Measurements from ENCODE around the gene PIK3C2G. TPM values are rescaled to one million over a fixed set of nuclear protein-coding genes. Genes with fewer than 3 reads are reported as not detected.

Gene PIK3C2G
- total and polyA plus RNA-seq, 8 donors: 0.60 to 3.2 (median 1.5) TPM

DNA sequence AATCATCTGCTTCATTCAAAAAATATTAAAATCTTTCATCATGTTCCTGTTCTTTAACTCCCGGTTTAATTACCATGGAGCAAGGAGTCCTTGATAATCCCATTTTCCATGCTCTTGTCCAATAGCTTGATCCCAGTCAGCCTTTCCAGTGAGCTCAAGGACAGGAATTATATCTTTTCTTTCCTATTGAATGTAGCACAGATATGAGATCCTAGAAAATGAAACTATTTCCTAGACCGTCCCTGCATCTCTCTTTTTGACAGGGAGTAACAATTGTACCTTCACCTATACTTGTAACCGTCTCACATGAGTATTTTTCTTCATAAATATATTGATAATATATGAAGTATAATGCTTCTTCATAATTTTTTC is 35.6 kb downstream of the PIK3C2G start:
- no peak for DNase-seq
- no peak overlapping the region for H3K27ac ChIP-seq
- WGBS, 2 donors: 42 to 73% methylated on average over 3 of the region's 3 CpGs

GRCh38 chr12:18297902-18298301 is 36.6 kb downstream of the PIK3C2G start:
- peaks cover 0 to 3% (median 0%) of the 10 kb centered on the region in 3 donors for H3K4me1 ChIP-seq
- no peak for FAIRE-seq
- DNase-seq: no peak

More for the DNA sequence above, 35.6 kb downstream of the PIK3C2G start:
- intact Hi-C loops (cut with DNase I): no loop called here
- H3K27me3 ChIP-seq: no peaks in the 10 kb centered on the region
- ATAC-seq (peak in 2 of 4 donors; percentile 31 to 32), FAIRE-seq (peak; percentile 43)
- peaks cover 0 to 3% (median 0%) of the 10 kb centered on the region in 3 donors for H3K4me1 ChIP-seq
- TF ChIP-seq CTCF (IDR thresholded peaks at IDR 0.05): no peak
- no peak overlapping the region for H3K4me3 ChIP-seq
- no peaks in the 10 kb centered on the region for H3K9me3 ChIP-seq
- H3K36me3 ChIP-seq: no peaks in the 10 kb centered on the region

DNA sequence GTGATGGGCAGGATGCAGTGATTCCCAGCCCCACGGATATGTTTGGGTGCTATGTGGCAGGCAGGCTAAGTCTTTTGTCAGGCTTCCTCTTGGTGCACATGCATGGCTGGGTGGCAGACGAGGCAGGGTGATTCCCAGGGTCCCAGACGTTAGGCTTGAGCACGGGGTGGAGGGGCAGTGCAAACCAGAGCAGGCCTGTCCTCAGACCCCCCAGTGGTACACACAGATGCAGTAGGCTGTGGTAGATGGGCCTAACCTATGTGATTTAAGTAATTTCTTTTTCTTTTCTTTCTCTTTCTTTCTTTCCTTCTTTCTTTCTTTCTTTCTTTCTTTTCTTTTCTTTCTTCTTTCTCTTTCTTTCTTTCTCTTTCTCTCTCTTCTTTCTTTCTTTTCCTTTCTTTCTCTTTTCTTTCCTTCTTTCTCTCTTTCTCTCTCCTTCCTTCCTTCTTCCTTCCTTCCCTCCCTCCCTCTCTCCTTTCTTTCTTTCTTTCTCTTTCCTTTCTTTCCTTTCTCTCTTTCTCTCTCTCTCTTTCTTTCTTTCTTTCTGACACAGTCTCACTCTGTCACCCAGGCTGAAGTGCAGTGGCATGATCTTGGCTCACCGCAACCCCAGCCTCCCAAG is 41.6 kb downstream of the PIK3C2G start:
- intact Hi-C loops (cut with DNase I): no loop called here
- ATAC-seq (no peak), FAIRE-seq (no peak), DNase-seq (no peak)
- Histone ChIP-seq H3K4me3 (no peak overlapping the region), H3K4me1 (no peaks in the 10 kb centered on the region), H3K36me3 (no peaks in the 10 kb centered on the region), H3K27me3 (no peaks in the 10 kb centered on the region), H3K27ac (no peak overlapping the region), H3K9me3 (no peaks in the 10 kb centered on the region)
- WGBS, 2 donors: 68 to 81% methylated on average over 5 of the region's 5 CpGs
- TF ChIP-seq CTCF (IDR thresholded peaks at IDR 0.05): no peak

More at GRCh38 chr12:18297902-18298301, 36.6 kb downstream of the PIK3C2G start:
- TF ChIP-seq CTCF (IDR thresholded peaks at IDR 0.05): no peak
- H3K9me3 ChIP-seq: no peaks in the 10 kb centered on the region
- intact Hi-C loops (cut with DNase I): no loop called here
- no peak for ATAC-seq
- 68 to 92% methylated on average over 1 of the region's 1 CpG for WGBS, 2 donors
- no peaks in the 10 kb centered on the region for H3K36me3 ChIP-seq
- no peaks in the 10 kb centered on the region for H3K27me3 ChIP-seq
- H3K4me3 ChIP-seq: no peak overlapping the region
- no peak overlapping the region for H3K27ac ChIP-seq

GRCh38 chr12:18304609-18305008 is 43.3 kb downstream of the PIK3C2G start:
- no peaks in the 10 kb centered on the region for H3K4me1 ChIP-seq
- H3K9me3 ChIP-seq: no peaks in the 10 kb centered on the region
- no peaks in the 10 kb centered on the region for H3K27me3 ChIP-seq
- FAIRE-seq (no peak), DNase-seq (no peak), ATAC-seq (no peak)
- H3K27ac ChIP-seq: no peak overlapping the region
- no peak overlapping the region for H3K4me3 ChIP-seq
- no peak for TF ChIP-seq CTCF (IDR thresholded peaks at IDR 0.05)
- H3K36me3 ChIP-seq: no peaks in the 10 kb centered on the region
- WGBS, 2 donors: 39 to 46% methylated on average over 1 of the region's 1 CpG
- intact Hi-C loops (cut with DNase I): no loop called here

GRCh38 chr12:18306311-18306710 is 45.0 kb downstream of the PIK3C2G start:
- Histone ChIP-seq H3K27me3 (no peaks in the 10 kb centered on the region), H3K4me3 (no peak overlapping the region), H3K4me1 (no peaks in the 10 kb centered on the region), H3K27ac (no peak overlapping the region), H3K36me3 (no peaks in the 10 kb centered on the region), H3K9me3 (no peaks in the 10 kb centered on the region)
- no peak for DNase-seq
- FAIRE-seq: no peak
- intact Hi-C loops (cut with DNase I): no loop called here
- WGBS, 2 donors: 31 to 50% methylated on average over 1 of the region's 1 CpG
- no peak for ATAC-seq
- no peak for TF ChIP-seq CTCF (IDR thresholded peaks at IDR 0.05)

Measured in pancreas (tissue), 10 donors.